ENCODE data around the gene FGF6.

GRCh38 chr12:4423528-4424195 lies 22.0 kb downstream of the FGF6 start:
- TF ChIP-seq POLR2A (IDR thresholded peaks at IDR 0.05; ENCODE audit: extremely low read depth, insufficient read length) (no peak), CTCF (IDR thresholded peaks at IDR 0.05; ENCODE audit: low read depth, low read length) (no peak), MAX (IDR thresholded peaks at IDR 0.05; ENCODE audit: low read depth, low read length) (no peak)
